Keratinocyte (primary cell): ENCODE data around the gene ADAMTS2. TPM values are rescaled to one million over a fixed set of nuclear protein-coding genes. Genes with fewer than 3 reads are reported as not detected.

Experiments used
- DNase-seq: peaks from one replicate; pipeline ENCODE4 v3.0.0-alpha.2; 2011; ENCODE audit warnings: low read depth, missing footprints, low spot score
- FAIRE-seq: peaks from 2 replicates; lab custom pipeline; 2011; peaks lifted over from hg19 to GRCh38; lab: Jason Lieb, UNC
- H2AFZ ChIP-seq: 2 replicates; pipeline ENCODE4 v1.6.0; 2012; ENCODE audit warnings: low read length, control low read depth, inconsistent platforms; ENCODE audit not compliant: control insufficient read depth
- H3K27ac ChIP-seq: 2 replicates; pipeline ENCODE4 v1.5.1; 2011; ENCODE audit warnings: low read length; ENCODE audit not compliant: control insufficient read depth, insufficient read depth
- H3K27me3 ChIP-seq: 3 replicates; pipeline ENCODE4 v1.6.0; 2011; ENCODE audit warnings: low read length; ENCODE audit not compliant: control insufficient read depth, insufficient read depth; ENCODE audit errors: extremely low read depth
- H3K36me3 ChIP-seq, 2 experiments: 2 replicates in 1 of 2; 3 replicates in 1 of 2; pipeline ENCODE4 v1.5.1; 2011; ENCODE audit warnings: low read length in 2 of 2, mild to moderate bottlenecking in 1 of 2; ENCODE audit not compliant: control insufficient read depth in 2 of 2, insufficient read depth in 2 of 2; ENCODE audit errors: extremely low read depth in 1 of 2
- H3K4me1 ChIP-seq: 3 replicates; pipeline ENCODE4 v1.5.1; 2011; ENCODE audit warnings: low read length; ENCODE audit not compliant: control insufficient read depth, insufficient read depth; ENCODE audit errors: extremely low read depth
- H3K4me2 ChIP-seq: 3 replicates; pipeline ENCODE4 v1.6.0; 2011; ENCODE audit warnings: low read depth, low read length; ENCODE audit not compliant: control insufficient read depth, insufficient read depth; ENCODE audit errors: extremely low read depth
- H3K4me3 ChIP-seq, 3 experiments: fragments of 200-600 bp in 1 of 3; sonication (generic) in 1 of 3; 2 replicates in 2 of 3; 3 replicates in 1 of 3; pipeline ENCODE4 v1.5.1; 2011 to 2016; ENCODE audit warnings: low read length in 3 of 3, mild to moderate bottlenecking in 3 of 3, control low read depth in 2 of 3, inconsistent platforms in 1 of 3, low read depth in 1 of 3, mixed read lengths in 1 of 3, mixed run types in 1 of 3, moderate library complexity in 1 of 3; ENCODE audit not compliant: control insufficient read depth in 2 of 3, insufficient read depth in 2 of 3; ENCODE audit errors: extremely low read depth in 1 of 3
- H3K79me2 ChIP-seq: 2 replicates; pipeline ENCODE4 v1.6.0; 2012; ENCODE audit warnings: low read length; ENCODE audit not compliant: control insufficient read depth, insufficient read depth
- H3K9ac ChIP-seq: 3 replicates; pipeline ENCODE4 v1.6.0; 2011; ENCODE audit warnings: low read length; ENCODE audit not compliant: control insufficient read depth, insufficient read depth; ENCODE audit errors: extremely low read depth
- H3K9me1 ChIP-seq: 3 replicates; pipeline ENCODE4 v1.6.0; 2011; ENCODE audit warnings: low read length; ENCODE audit not compliant: control insufficient read depth, insufficient read depth; ENCODE audit errors: extremely low read depth
- H3K9me3 ChIP-seq: 2 replicates; pipeline ENCODE4 v1.5.1; 2012; ENCODE audit warnings: low read depth, low read length; ENCODE audit not compliant: control insufficient read depth
- H4K20me1 ChIP-seq: 3 replicates; pipeline ENCODE4 v1.6.0; 2011; ENCODE audit warnings: low read length; ENCODE audit not compliant: control insufficient read depth, insufficient read depth; ENCODE audit errors: extremely low read depth
- CTCF ChIP-seq, 3 experiments: IDR thresholded peaks in 1 of 3; conservative IDR thresholded peaks in 1 of 3; optimal IDR thresholded peaks in 1 of 3; 2 replicates in 2 of 3; 3 replicates in 1 of 3; pipeline versions ENCODE3 to v1.5.1; 2011; ENCODE audit warnings: low read length in 3 of 3, mild to moderate bottlenecking in 3 of 3, moderate library complexity in 2 of 3, control low read depth in 1 of 3, inconsistent platforms in 1 of 3; ENCODE audit not compliant: insufficient read depth in 2 of 3; ENCODE audit errors: extremely low read depth in 1 of 3
- EZH2 ChIP-seq: IDR thresholded peaks from one replicate; pipeline ENCODE4 v1.6.1; 2012; ENCODE audit warnings: inconsistent platforms, mild to moderate bottlenecking, low read length, moderate library complexity
- dilution Hi-C: fragments of 300-500 bp; cut with MboI; formaldehyde crosslinking; loops from one replicate; pipeline ENCODE4 v1.7.0; 2020; ENCODE audit warnings: low sequenced_read_pairs; ENCODE audit not compliant: extremely low pct_ligation_motif_present
- polyA plus RNA-seq, 5 experiments: library from polyadenylated mRNA; depleted of rRNA in 3 of 5; stranded (reverse) in 3 of 5; stranded (forward) in 1 of 5; unstranded in 1 of 5; fragments of >200 nt; gene quantifications; 1 replicate in 1 of 5; 2 replicates in 3 of 5; 3 replicates in 1 of 5; pipeline versions ENCODE4 v1.2.1 to v1.2.3, GENCODE V29; 2011 to 2012; ENCODE audit warnings: missing spikeins in 2 of 5, low read depth in 1 of 5, low replicate concordance in 1 of 5

The ADAMTS2 gene
- polyA plus RNA-seq, 1 donor (not counting 4 experiments of a cell fraction or from before 2014, with no cell fraction given), result not detected

DNA sequence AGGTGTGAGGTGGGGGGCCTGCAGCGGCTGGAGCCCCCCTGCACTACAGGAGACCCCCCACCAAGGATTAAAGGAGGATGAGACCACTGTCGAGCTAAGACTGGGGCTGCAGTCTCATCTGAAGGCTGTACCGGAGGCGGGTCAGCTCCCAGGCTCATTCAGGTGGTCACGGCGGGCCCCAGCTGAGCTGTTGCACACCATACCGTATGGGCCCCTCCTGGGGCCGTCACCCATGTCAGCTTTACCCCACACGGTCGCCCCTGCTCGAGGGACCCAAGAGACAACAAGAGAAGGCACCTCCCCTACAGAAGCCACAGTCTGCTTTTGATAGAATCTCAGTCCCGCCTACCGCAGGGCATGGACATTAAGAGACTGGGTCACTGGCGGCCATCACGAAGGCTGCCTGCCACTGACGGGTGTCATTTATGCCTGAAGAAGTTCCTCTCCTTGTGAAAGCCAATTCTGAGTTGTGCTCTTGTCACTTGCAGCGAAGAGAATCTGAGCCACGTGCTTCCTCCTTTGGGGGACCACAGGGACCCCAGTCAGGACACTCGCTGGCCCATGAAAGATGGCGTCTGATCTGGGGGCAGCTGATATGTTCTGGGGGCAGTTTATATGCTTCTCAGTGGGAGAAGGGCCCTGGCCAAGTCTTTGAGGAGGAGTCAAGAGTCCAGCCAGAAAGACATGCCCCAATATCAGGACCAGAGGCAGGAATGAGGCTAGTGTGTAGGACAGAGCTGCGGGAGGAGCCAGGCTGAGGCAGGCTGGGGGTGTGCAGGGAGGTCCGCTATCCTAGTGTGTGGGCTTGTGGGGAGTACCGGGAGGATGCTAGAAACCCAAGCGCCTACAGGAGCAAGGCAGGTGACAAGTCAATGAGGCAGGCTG lies 182.7 kb downstream of the ADAMTS2 start:
- Histone ChIP-seq H3K9me3 (peaks cover 10% of the 10 kb centered on the region), H3K4me3 (no peak overlapping the region), H2AFZ (no peak overlapping the region), H3K27ac (no peak overlapping the region), H3K27me3 (no peaks in the 10 kb centered on the region), H4K20me1 (no peaks in the 10 kb centered on the region), H3K4me1 (no peaks in the 10 kb centered on the region), H3K79me2 (no peaks in the 10 kb centered on the region), H3K9me1 (no peaks in the 10 kb centered on the region), H3K4me2 (no peak overlapping the region), H3K9ac (no peak overlapping the region), H3K36me3 (no peaks in the 10 kb centered on the region)
- DNase-seq (no peak), FAIRE-seq (no peak)
- TF ChIP-seq CTCF (optimal IDR thresholded peaks at IDR 0.05 in 1 of 3, IDR thresholded peaks at IDR 0.05 in 1 of 3, conservative IDR thresholded peaks at IDR 0.05 in 1 of 3; ENCODE audit: extremely low read depth in 1 of 3, insufficient read depth in 2 of 3, low read length in 3 of 3), result no peak
- no peak for TF ChIP-seq EZH2
- dilution Hi-C loops, result no loop called here

DNA sequence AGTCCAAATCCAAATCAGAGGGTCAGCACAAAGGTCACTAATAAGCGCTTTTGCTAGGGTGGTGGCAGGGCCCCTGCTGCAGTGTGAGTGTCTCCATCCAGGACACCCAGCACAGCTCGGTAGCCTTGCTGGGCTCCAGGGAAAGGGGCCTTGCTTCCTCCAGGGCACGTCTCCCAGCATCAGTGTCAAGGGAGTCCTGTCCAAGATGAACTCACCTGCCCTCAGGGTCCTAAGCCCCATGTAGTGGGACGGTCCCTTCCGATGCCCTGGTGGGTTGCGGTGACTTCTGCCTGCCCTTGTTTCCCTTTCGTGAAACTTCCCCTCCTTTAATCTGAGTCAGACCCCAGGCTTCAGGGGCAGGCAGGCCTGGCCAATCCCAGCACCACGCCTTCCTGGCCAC lies 183.4 kb downstream of the ADAMTS2 start:
- H3K27ac ChIP-seq, result no peak overlapping the region
- dilution Hi-C loops, result no loop called here
- no peak overlapping the region for H3K4me3 ChIP-seq
- DNase-seq (no peak), FAIRE-seq (no peak)
- no peak overlapping the region for H2AFZ ChIP-seq
- no peak overlapping the region for H3K9ac ChIP-seq
- H3K9me1 ChIP-seq, result no peaks in the 10 kb centered on the region
- H3K4me1 ChIP-seq, result no peaks in the 10 kb centered on the region
- H3K36me3 ChIP-seq, result no peaks in the 10 kb centered on the region
- H3K27me3 ChIP-seq, result no peaks in the 10 kb centered on the region
- TF ChIP-seq EZH2 (no peak), CTCF (optimal IDR thresholded peaks at IDR 0.05 in 1 of 3, IDR thresholded peaks at IDR 0.05 in 1 of 3, conservative IDR thresholded peaks at IDR 0.05 in 1 of 3; ENCODE audit: extremely low read depth in 1 of 3, insufficient read depth in 2 of 3, low read length in 3 of 3) (no peak)
- no peaks in the 10 kb centered on the region for H3K79me2 ChIP-seq
- H3K9me3 ChIP-seq, result peaks cover 10% of the 10 kb centered on the region
- no peak overlapping the region for H3K4me2 ChIP-seq
- no peaks in the 10 kb centered on the region for H4K20me1 ChIP-seq
